Left lung (tissue), 10 donors: ENCODE data around the gene PREX1. TPM values are rescaled to one million over a fixed set of nuclear protein-coding genes. Genes with fewer than 3 reads are reported as not detected.

Experiments used
- ATAC-seq: fragments of 200-7000 bp; cut with Tn5 transposase; one replicate; pipeline ENCODE4 v1.9.1; 2020; ENCODE audit warnings: moderate library complexity
- DNase-seq, 4 donors: peaks; one replicate each; pipeline ENCODE4 v3.0.0-alpha.2; 2013 to 2020
- H3K27ac ChIP-seq, 2 donors: fragments of 200-600 bp; sonication (generic) in 1 of 2; one replicate each; pipeline versions ENCODE4 v1.5.0 to v1.8.0; 2020 to 2021
- H3K27me3 ChIP-seq, 2 donors: fragments of 200-600 bp; sonication (generic) in 1 of 2; one replicate each; pipeline versions ENCODE4 v1.5.0 to v1.8.0; 2020 to 2021
- H3K36me3 ChIP-seq, 2 donors: fragments of 200-600 bp; sonication (generic) in 1 of 2; one replicate each; pipeline versions ENCODE4 v1.5.0 to v1.8.0; 2020 to 2021
- H3K4me1 ChIP-seq, 2 donors: fragments of 200-600 bp; one replicate each; pipeline ENCODE4 v1.8.0; 2021
- H3K4me3 ChIP-seq, 2 donors: fragments of 200-600 bp; sonication (generic) in 1 of 2; one replicate each; pipeline versions ENCODE4 v1.5.0 to v1.8.0; 2020 to 2021; ENCODE audit warnings: mild to moderate bottlenecking in 1 of 2
- H3K9me3 ChIP-seq, 2 donors: fragments of 200-600 bp; sonication (generic) in 1 of 2; one replicate each; pipeline versions ENCODE4 v1.5.0 to v1.8.0; 2020 to 2021
- intact Hi-C, 2 donors: fragments of 100-400 bp; cut with DNase I; formaldehyde crosslinking; loops; one replicate each; pipeline versions ENCODE4 v1.11.2 to v1.14.2; 2022
- polyA plus RNA-seq, 6 donors: library from polyadenylated mRNA; unstranded; fragments of 120-200 nt; gene quantifications; one replicate each; pipeline ENCODE4 v1.2.1, GENCODE V29; 2013; ENCODE audit not compliant: insufficient read length in 6 of 6
- total RNA-seq, 2 donors: library from RNA; stranded (reverse); fragmentation: NEBNext Ultra II Directional; extraction: Animal tissue kit (Norgen Biotek cat#: 25700); gene quantifications; one replicate each; pipeline ENCODE4 v1.2.1, GENCODE V29; 2021
- TF ChIP-seq, protein P1 (sequence below), 2 donors: fragments of 200-600 bp; sonication (generic) in 1 of 2; IDR thresholded peaks; one replicate each; pipeline versions ENCODE4 v1.5.0 to v1.8.0; 2021; ENCODE audit warnings: antibody characterized with exemption in 2 of 2
- donor health status: DM: no; HTN: yes; CAD: no.
- donor health status: DM: no; HTN: no; CAD: no.

Gene PREX1
- total and polyA plus RNA-seq, 8 donors: 20.3 to 111 (median 26.1) TPM

DNA sequence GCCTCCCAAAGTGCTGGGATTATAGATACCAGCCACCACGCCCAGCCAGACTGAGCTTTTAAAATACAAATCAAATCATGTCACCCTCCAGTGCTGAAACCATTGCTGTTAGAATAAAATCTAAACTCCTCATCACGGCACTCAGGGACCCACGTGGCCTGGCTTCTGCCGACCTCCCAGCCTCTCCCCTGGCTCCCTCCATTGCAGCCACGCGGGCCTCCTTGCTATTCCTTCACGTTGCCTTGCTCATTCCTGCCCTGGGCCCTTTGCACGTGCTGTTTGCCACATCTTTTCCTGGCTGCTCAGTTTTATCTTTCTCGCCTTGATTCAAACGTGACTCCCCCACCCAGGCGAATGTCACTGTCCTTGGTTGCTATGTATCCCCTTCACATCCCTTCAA lies 244.6 kb downstream of the PREX1 start:
- Histone ChIP-seq H3K4me1 (no peaks in the 10 kb centered on the region), H3K27ac (no peak overlapping the region), H3K27me3 (peaks cover 0 to 84% of the 10 kb centered on the region in 2 donors), H3K4me3 (no peak overlapping the region), H3K9me3 (no peaks in the 10 kb centered on the region), H3K36me3 (no peaks in the 10 kb centered on the region)
- TF ChIP-seq, protein P1, sequence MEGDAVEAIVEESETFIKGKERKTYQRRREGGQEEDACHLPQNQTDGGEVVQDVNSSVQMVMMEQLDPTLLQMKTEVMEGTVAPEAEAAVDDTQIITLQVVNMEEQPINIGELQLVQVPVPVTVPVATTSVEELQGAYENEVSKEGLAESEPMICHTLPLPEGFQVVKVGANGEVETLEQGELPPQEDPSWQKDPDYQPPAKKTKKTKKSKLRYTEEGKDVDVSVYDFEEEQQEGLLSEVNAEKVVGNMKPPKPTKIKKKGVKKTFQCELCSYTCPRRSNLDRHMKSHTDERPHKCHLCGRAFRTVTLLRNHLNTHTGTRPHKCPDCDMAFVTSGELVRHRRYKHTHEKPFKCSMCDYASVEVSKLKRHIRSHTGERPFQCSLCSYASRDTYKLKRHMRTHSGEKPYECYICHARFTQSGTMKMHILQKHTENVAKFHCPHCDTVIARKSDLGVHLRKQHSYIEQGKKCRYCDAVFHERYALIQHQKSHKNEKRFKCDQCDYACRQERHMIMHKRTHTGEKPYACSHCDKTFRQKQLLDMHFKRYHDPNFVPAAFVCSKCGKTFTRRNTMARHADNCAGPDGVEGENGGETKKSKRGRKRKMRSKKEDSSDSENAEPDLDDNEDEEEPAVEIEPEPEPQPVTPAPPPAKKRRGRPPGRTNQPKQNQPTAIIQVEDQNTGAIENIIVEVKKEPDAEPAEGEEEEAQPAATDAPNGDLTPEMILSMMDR (IDR thresholded peaks at IDR 0.05): no peak
- intact Hi-C loops: no loop called here
- DNase-seq (no peak), ATAC-seq (no peak)

DNA sequence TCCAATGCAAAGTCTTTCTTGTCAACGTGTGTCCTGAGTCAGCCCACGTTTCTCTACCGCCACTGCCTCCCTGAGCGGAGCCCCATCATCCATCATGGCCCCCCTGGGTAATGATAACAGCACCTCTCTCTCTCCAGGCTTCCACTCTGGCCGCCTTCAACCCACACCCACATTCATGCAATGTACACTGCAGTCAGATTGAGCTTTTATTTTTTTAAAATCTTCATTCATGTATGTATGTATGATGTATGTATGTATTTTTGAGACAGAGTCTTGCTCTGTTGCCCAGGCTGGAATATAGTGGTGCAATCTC lies 245.2 kb downstream of the PREX1 start:
- intact Hi-C loops: no loop called here
- Histone ChIP-seq H3K4me1 (no peaks in the 10 kb centered on the region), H3K4me3 (no peak overlapping the region), H3K27me3 (peaks cover 0 to 84% of the 10 kb centered on the region in 2 donors), H3K36me3 (no peaks in the 10 kb centered on the region), H3K27ac (no peak overlapping the region), H3K9me3 (no peaks in the 10 kb centered on the region)
- ATAC-seq (no peak), DNase-seq (no peak)
- TF ChIP-seq, protein P1 (IDR thresholded peaks at IDR 0.05): no peak

DNA sequence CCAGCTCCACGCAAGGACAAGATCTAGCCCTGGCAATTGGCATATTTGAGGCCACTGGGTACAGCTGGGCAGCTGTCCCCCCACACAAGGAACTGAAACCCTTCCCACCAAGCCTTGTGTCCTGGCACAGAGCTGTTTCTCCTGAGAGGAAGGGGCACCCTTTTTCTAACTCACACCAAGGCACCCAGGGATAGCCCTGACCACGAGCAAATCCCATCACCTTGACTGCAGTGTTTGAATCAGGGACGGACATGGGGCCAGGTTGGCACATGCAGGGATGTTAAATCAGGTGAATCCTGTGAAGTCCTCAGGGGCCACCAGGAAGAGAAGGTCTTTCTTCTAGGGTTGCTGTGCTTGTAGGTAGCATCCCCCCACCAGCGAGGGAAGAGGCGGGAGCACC lies 246.6 kb downstream of the PREX1 start:
- TF ChIP-seq, protein P1 (IDR thresholded peaks at IDR 0.05): no peak
- ATAC-seq (no peak), DNase-seq (no peak)
- intact Hi-C loops: no loop called here
- Histone ChIP-seq H3K4me1 (no peaks in the 10 kb centered on the region), H3K27ac (no peak overlapping the region), H3K36me3 (no peaks in the 10 kb centered on the region), H3K9me3 (no peaks in the 10 kb centered on the region), H3K4me3 (no peak overlapping the region), H3K27me3 (peaks cover 0 to 81% of the 10 kb centered on the region in 2 donors)

DNA sequence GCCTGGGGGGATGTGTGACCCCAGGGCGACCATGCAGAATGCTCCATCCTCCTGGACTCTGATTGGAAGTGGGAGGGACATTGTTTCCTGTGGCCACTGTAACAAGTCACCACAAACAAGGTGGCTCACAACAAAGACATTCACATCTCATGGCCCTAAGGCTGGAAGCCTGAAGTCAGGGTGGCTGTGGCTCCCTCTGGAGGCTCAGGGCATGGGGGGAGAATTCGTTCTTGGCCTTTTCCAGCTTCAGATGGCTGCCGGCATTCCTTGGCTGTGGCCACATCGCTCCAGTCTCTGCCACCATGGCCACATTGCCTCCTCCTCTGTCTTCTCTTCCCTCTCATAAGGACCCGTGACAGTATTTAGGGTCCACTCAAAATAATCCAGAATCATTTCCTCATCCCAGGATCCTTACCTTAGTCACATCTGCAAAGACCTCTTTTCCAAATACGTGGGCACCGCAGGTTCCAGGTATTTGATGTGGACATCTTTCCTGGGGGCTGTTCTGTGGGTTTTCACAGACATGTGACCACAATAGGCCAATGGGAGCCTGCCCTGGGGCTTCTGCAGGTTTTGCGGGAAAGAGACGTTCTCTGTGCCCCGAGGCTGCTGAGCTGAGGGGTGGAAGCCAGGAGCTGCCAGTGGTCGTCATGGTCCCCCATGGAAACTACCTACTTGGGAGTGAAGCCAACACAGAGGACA lies 249.3 kb downstream of the PREX1 start:
- Histone ChIP-seq H3K9me3 (no peaks in the 10 kb centered on the region), H3K27ac (no peak overlapping the region), H3K36me3 (no peaks in the 10 kb centered on the region), H3K27me3 (peaks cover 0 to 61% of the 10 kb centered on the region in 2 donors), H3K4me3 (no peak overlapping the region), H3K4me1 (no peaks in the 10 kb centered on the region)
- intact Hi-C loops: no loop called here
- no peak for ATAC-seq
- DNase-seq: no peak
- TF ChIP-seq, protein P1 (IDR thresholded peaks at IDR 0.05): no peak

DNA sequence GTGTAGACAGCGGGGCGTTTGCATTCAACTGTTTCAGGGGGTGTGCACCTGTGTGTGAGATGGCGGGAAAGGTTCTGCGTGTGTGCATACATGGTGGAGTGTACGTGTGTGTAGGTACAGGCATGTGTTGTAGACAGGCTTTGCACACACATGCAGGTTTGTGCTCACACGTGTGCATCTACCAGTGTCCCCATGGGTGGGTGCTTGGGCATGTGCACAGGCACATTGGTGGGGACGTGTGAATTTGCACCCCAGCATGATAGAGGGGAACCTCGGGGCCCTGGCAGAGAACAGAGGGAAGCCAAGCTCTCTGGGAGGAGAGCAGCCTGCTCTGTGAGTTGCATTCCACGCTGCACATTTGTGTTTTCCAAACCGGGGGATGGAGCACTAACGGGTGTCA lies 250.2 kb downstream of the PREX1 start:
- no peaks in the 10 kb centered on the region for H3K36me3 ChIP-seq
- no peaks in the 10 kb centered on the region for H3K9me3 ChIP-seq
- no peak overlapping the region for H3K27ac ChIP-seq
- H3K4me1 ChIP-seq: no peaks in the 10 kb centered on the region
- DNase-seq (no peak), ATAC-seq (no peak)
- TF ChIP-seq, protein P1 (IDR thresholded peaks at IDR 0.05): no peak
- H3K27me3 ChIP-seq: peaks cover 0 to 60% of the 10 kb centered on the region in 2 donors
- intact Hi-C loops: no loop called here
- no peak overlapping the region for H3K4me3 ChIP-seq
